Measurements from ENCODE around the gene RHBDD3. TPM values are rescaled to one million over a fixed set of nuclear protein-coding genes. Genes with fewer than 3 reads are reported as not detected.
A peak's percentile ranks its signal among the peaks of the same experiment; 100 is the strongest.

Gene RHBDD3
- total RNA-seq, 6 donors from 2014 or later = 17.3 to 47.1 (median 27.9) TPM

DNA sequence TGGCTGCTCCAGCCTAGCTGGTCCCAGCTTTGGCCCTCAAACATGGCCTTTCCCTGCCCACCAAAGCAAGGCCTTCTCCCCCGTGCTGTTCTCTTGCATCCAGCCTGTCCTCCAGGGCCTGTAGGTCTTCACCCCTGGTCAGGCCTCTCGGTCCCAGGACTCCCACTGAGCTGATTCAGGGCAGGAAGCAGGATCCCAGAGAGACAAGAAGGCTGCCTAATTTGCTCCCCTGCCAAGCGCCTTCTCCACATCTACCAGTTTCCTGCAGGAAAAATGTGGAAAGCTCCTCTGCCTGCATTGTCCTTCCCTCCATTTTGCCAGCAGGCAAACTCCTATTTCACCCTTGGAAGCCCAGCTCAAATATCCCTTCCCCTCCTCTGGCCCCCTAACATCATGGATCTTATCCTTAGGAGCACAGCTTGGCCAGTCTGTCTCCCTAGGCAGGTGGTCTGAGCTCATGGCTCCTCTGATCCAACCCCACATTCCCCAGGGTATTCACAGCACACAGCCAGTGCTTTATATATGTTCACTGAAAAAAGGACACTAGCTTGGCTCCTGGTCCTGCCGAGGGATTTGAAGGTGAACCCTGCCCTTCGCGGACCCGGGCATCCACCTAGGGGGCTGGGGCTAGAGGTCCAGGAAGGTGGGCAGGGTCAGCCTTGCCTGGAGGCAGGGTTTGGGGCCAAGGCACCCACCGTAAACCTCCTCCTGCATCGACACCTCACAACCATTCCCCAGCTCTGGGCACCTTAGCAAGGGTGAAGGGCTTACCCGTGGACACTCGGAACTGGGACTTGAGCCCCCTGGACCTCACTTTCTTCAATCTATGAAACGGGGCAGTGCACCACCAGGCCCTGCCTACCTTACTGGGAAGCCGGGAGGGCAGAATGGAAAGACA is 968 bp downstream of the RHBDD3 start:
- Histone ChIP-seq H3K9me3 (no peaks in the 10 kb centered on the region), H3K27me3 (no peaks in the 10 kb centered on the region), H3K4me1 (peaks cover 30 to 48% (median 40%) of the 10 kb centered on the region in 4 donors), H3K36me3 (peaks cover 0 to 36% (median 21%) of the 10 kb centered on the region in 4 donors), H3K27ac (peak overlapping the region; percentile 99 to 100 (median 100)), H3K4me3 (peak overlapping the region; percentile 77 to 97 (median 84))
- ATAC-seq (ENCODE audit: low FRiP score in 2 of 2) (no peak), DNase-seq (no peak)
- no peak for TF ChIP-seq POLR2A (IDR thresholded peaks at IDR 0.05)
- TF ChIP-seq POLR2AphosphoS5 (IDR thresholded peaks at IDR 0.05) = no peak
- no peak for TF ChIP-seq EP300 (IDR thresholded peaks at IDR 0.05)
- TF ChIP-seq, protein P1, sequence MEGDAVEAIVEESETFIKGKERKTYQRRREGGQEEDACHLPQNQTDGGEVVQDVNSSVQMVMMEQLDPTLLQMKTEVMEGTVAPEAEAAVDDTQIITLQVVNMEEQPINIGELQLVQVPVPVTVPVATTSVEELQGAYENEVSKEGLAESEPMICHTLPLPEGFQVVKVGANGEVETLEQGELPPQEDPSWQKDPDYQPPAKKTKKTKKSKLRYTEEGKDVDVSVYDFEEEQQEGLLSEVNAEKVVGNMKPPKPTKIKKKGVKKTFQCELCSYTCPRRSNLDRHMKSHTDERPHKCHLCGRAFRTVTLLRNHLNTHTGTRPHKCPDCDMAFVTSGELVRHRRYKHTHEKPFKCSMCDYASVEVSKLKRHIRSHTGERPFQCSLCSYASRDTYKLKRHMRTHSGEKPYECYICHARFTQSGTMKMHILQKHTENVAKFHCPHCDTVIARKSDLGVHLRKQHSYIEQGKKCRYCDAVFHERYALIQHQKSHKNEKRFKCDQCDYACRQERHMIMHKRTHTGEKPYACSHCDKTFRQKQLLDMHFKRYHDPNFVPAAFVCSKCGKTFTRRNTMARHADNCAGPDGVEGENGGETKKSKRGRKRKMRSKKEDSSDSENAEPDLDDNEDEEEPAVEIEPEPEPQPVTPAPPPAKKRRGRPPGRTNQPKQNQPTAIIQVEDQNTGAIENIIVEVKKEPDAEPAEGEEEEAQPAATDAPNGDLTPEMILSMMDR (IDR thresholded peaks at IDR 0.05) = no peak
- WGBS, 2 donors = 23 to 26% methylated on average over 8 to 13 of the region's 13 CpGs

DNA sequence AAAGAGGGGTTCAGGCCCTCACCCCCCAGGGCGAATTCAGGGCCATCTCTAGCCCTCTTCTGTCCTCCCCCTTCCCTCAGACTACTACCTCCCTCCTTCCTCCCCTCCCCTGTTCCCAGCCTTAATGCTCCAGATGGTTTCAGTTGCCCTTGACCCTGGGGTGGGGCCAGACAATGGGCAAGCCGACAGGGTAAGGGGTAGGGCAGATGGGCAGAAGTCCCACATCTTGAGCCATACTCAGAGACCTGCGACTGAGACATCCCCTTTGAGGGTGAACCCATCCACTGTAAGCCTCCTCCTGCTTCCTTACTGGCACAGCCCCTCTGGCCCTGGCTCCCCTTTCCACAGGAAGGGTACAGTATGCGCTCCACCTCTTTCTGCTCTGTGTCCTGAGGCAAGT is 1.9 kb downstream of the RHBDD3 start:
- Histone ChIP-seq H3K36me3 (peaks cover 0 to 28% (median 22%) of the 10 kb centered on the region in 4 donors), H3K27me3 (no peaks in the 10 kb centered on the region), H3K4me1 (peaks cover 21 to 39% (median 32%) of the 10 kb centered on the region in 4 donors), H3K27ac (peak overlapping the region in 2 of 4 donors; percentile 43 to 99), H3K4me3 (no peak overlapping the region), H3K9me3 (no peaks in the 10 kb centered on the region)
- ATAC-seq (ENCODE audit: low FRiP score in 2 of 2) = no peak
- TF ChIP-seq POLR2AphosphoS5 (IDR thresholded peaks at IDR 0.05) (no peak), POLR2A (IDR thresholded peaks at IDR 0.05) (no peak), EP300 (IDR thresholded peaks at IDR 0.05) (no peak)
- TF ChIP-seq, protein P1 (IDR thresholded peaks at IDR 0.05) = no peak
- no peak for DNase-seq
- WGBS, 2 donors = 57 to 78% methylated on average over 4 of the region's 4 CpGs

DNA sequence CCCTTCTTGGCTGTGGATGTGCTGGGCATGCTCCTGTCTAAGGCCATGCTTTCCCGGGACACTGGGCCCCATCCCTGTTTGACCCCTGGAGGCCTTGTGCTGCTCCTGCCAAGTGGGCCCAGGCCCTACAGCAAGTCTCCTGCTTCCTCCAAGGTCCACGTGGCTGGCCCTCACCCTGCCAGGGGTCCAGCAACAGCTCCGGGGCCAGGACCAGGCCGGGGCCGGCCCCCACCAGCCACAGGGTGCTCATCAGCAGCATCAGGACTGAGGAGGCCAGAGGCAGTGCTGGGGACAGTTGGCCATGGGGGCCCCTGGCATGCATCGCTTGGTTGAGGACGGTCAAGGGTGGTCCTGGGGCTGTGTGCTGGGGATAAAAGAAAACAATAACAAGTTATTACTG is 2.5 kb downstream of the RHBDD3 start:
- WGBS, 2 donors = 91 to 100% methylated on average over 2 to 7 of the region's 7 CpGs
- Histone ChIP-seq H3K27me3 (no peaks in the 10 kb centered on the region), H3K36me3 (peaks cover 0 to 34% (median 25%) of the 10 kb centered on the region in 4 donors), H3K9me3 (no peaks in the 10 kb centered on the region), H3K4me3 (no peak overlapping the region), H3K27ac (peak overlapping the region in 1 of 4 donors; percentile 99), H3K4me1 (peaks cover 15 to 33% (median 25%) of the 10 kb centered on the region in 4 donors)
- ATAC-seq (ENCODE audit: low FRiP score in 2 of 2) = no peak
- TF ChIP-seq, protein P1 (IDR thresholded peaks at IDR 0.05) = no peak
- TF ChIP-seq POLR2AphosphoS5 (IDR thresholded peaks at IDR 0.05) = no peak
- TF ChIP-seq POLR2A (IDR thresholded peaks at IDR 0.05) = no peak
- no peak for TF ChIP-seq EP300 (IDR thresholded peaks at IDR 0.05)
- peak in 1 of 2 donors; percentile 79 for DNase-seq

DNA sequence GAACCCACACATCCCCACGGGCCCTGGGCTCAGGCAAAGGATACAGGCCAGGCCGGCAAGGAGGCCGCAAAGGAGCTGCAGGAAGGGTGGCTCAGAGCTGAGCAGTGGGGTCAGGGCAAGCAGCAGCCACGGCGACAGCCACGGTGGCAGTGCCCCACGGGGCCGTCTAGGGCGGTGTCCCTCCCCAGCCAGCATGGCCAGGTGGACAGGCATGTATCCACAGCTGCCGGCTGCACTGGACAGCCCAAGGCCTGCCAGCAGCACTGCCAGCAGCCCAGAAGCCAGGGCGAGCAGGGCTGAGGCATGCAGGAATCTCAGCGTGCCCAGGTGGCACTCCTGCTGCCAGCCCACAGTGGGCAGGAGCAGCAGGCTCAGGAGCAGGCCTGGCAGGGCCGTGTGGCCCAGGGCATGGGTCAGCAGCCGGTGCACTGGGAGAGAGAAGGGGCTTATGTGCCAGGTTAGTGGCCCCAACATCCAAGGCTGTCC is 3.9 kb downstream of the RHBDD3 start:
- 91 to 94% methylated on average over 8 to 13 of the region's 14 CpGs for WGBS, 2 donors
- no peak overlapping the region for H3K27ac ChIP-seq
- H3K27me3 ChIP-seq = no peaks in the 10 kb centered on the region
- ATAC-seq (ENCODE audit: low FRiP score in 2 of 2) = no peak
- H3K4me1 ChIP-seq = peaks cover 11 to 18% (median 14%) of the 10 kb centered on the region in 4 donors
- no peak overlapping the region for H3K4me3 ChIP-seq
- no peaks in the 10 kb centered on the region for H3K9me3 ChIP-seq
- TF ChIP-seq POLR2A (IDR thresholded peaks at IDR 0.05) = no peak
- TF ChIP-seq POLR2AphosphoS5 (IDR thresholded peaks at IDR 0.05) = no peak
- TF ChIP-seq, protein P1 (IDR thresholded peaks at IDR 0.05) = no peak
- no peak for TF ChIP-seq EP300 (IDR thresholded peaks at IDR 0.05)
- peaks cover 0 to 48% (median 29%) of the 10 kb centered on the region in 4 donors for H3K36me3 ChIP-seq
- peak in 1 of 2 donors; percentile 82 for DNase-seq
